K562 (cell line): ENCODE results near the gene UBE2S. TPM values are rescaled to one million over a fixed set of nuclear protein-coding genes. Genes with fewer than 3 reads are reported as not detected.

Experiments
- CHD7 ChIP-seq: fragments of 200-600 bp; sonication (generic); IDR thresholded peaks from one replicate; pipeline ENCODE4 v1.6.1; 2012; ENCODE audit warnings: mild to moderate bottlenecking, low read depth, low read length, inconsistent platforms
- GABPA ChIP-seq: fragments of 200-800 bp; sonication (Bioruptor generic); conservative IDR thresholded peaks from 2 replicates; pipeline ENCODE4 v1.6.1; 2016; ENCODE audit warnings: low read depth, missing genetic modification characterization, missing compliant biosample characterization
- HMG20A ChIP-seq: fragments of 450-650 bp; formaldehyde crosslinking; conservative IDR thresholded peaks from 2 replicates; pipeline ENCODE4 v1.4.0; 2020; ENCODE audit warnings: mild to moderate bottlenecking, mixed read lengths
- KAT7 ChIP-seq: sonication (generic); formaldehyde crosslinking; IDR thresholded peaks from 2 replicates; pipeline ENCODE4 v1.8.0; 2022; ENCODE audit warnings: missing genetic modification reagents, mild to moderate bottlenecking, borderline replicate concordance
- MAZ ChIP-seq, 2 experiments: fragments of 450-650 bp in 1 of 2; sonication (generic) in 1 of 2; formaldehyde crosslinking; IDR thresholded peaks in 1 of 2; conservative IDR thresholded peaks in 1 of 2; 2 replicates each; pipeline versions ENCODE4 v1.4.0 to v1.5.0; 2020; ENCODE audit warnings: mild to moderate bottlenecking in 1 of 2, missing genetic modification reagents in 1 of 2
- MYBL2 ChIP-seq, 2 experiments: fragments of 450-650 bp in 1 of 2; sonication (generic) in 1 of 2; formaldehyde crosslinking in 1 of 2; IDR thresholded peaks; 2 replicates each; pipeline versions ENCODE4 v1.6.1 to v1.8.1; 2017 to 2022; ENCODE audit warnings: borderline replicate concordance in 1 of 2, inconsistent platforms in 1 of 2, low read depth in 1 of 2, mild to moderate bottlenecking in 1 of 2, missing genetic modification reagents in 1 of 2, moderate library complexity in 1 of 2
- NR2C2 ChIP-seq, 2 experiments: fragments of 200-800 bp in 1 of 2; sonication (Bioruptor generic) in 1 of 2; sonication (generic) in 1 of 2; formaldehyde crosslinking in 1 of 2; IDR thresholded peaks; 2 replicates each; pipeline versions ENCODE4 v1.6.1 to v1.8.0; 2016 to 2022; ENCODE audit warnings: mild to moderate bottlenecking in 1 of 2, missing compliant biosample characterization in 1 of 2, missing genetic modification characterization in 1 of 2, missing genetic modification reagents in 1 of 2
- RBFOX2 ChIP-seq: fragments of 200-400 bp; formaldehyde crosslinking; IDR thresholded peaks from 2 replicates; pipeline ENCODE4 v1.6.1; 2017; ENCODE audit warnings: low read depth, mild to moderate bottlenecking, low read length, moderate library complexity
- RFX7 ChIP-seq: fragments of 250-450 bp; sonication (Bioruptor Pico); IDR thresholded peaks from 2 replicates; pipeline ENCODE4 v1.5.1; 2021; ENCODE audit warnings: mild to moderate bottlenecking
- SRF ChIP-seq, 2 experiments: fragments of 250-450, 450-650 bp in 1 of 2; sonication (Bioruptor Pico) in 1 of 2; sonication (generic) in 1 of 2; formaldehyde crosslinking; IDR thresholded peaks; 2 replicates each; pipeline versions ENCODE4 v1.5.0 to v1.5.1; 2020 to 2022; ENCODE audit warnings: mild to moderate bottlenecking in 1 of 2, missing genetic modification reagents in 1 of 2
- TAF9B ChIP-seq: fragments of 450-650 bp; IDR thresholded peaks from 2 replicates; pipeline ENCODE4 v1.6.1; 2018; ENCODE audit warnings: mild to moderate bottlenecking; ENCODE audit not compliant: partially characterized antibody
- U2AF2 ChIP-seq: fragments of 200-400 bp; formaldehyde crosslinking; optimal IDR thresholded peaks from 2 replicates; pipeline ENCODE3; 2017; ENCODE audit warnings: low read depth, mild to moderate bottlenecking, low read length
- ZFP36 ChIP-seq: fragments of 150-350 bp; IDR thresholded peaks from 2 replicates; pipeline ENCODE4 v1.6.1; 2018; ENCODE audit warnings: low read length, low read depth; ENCODE audit not compliant: partially characterized antibody
- ZNF121 ChIP-seq: sonication (generic); formaldehyde crosslinking; conservative IDR thresholded peaks from 2 replicates; pipeline ENCODE4 v1.8.0; 2022; ENCODE audit warnings: missing genetic modification reagents
- ZNF174 ChIP-seq: fragments of 250-450 bp; sonication (Bioruptor Pico); IDR thresholded peaks from 2 replicates; pipeline ENCODE4 v1.4.0; 2020; ENCODE audit warnings: mild to moderate bottlenecking
- polyA plus RNA-seq, 8 experiments: library from polyadenylated mRNA; depleted of rRNA in 4 of 8; stranded (reverse) in 5 of 8; unstranded in 3 of 8; fragments of >200 nt; fragmentation: Nextera tagmentation in 2 of 8; fragmentation: Illumina TruSeq in 1 of 8; extraction: Ambion mirVana in 2 of 8; extraction: Trizol in 1 of 8; gene quantifications; 2 replicates each; pipeline versions ENCODE4 v1.2.1 to v1.2.3, GENCODE V29; 2011 to 2014; ENCODE audit warnings: inconsistent platforms in 1 of 8, missing spikeins in 1 of 8
- total RNA-seq, 7 experiments: library from RNA; depleted of rRNA in 6 of 7; stranded (reverse); fragments of >200 nt in 6 of 7; fragmentation: Illumina TruSeq in 2 of 7; extraction: Trizol in 2 of 7; gene quantifications; 2 replicates each; pipeline versions ENCODE4 v1.2.1 to v1.2.3, GENCODE V29; 2011 to 2021; ENCODE audit warnings: low replicate concordance in 1 of 7

UBE2S gene
- total and polyA plus RNA-seq, 9 of the 15 experiments (the other 6 are each of a cell fraction or from before 2014, with no cell fraction given) = 1.5 to 1,305 (median 157) TPM

- TF ChIP-seq SRF (CRISPR knock-in tag; IDR thresholded peaks at IDR 0.05) (no peak), HMG20A (CRISPR knock-in tag) (no peak), RBFOX2 (peak; percentile 9; the same call in 1 of the 2 replicates), TAF9B (no peak), ZFP36 (peak; percentile 24), KAT7 (CRISPR knock-in tag) (no peak), MAZ (CRISPR knock-in tag; conservative IDR thresholded peaks at IDR 0.05 in 1 of 2, IDR thresholded peaks at IDR 0.05 in 1 of 2) (peak; percentile 28 to 66; a peak in 3 of 4 replicates), U2AF2 (no peak), RFX7 (CRISPR knock-in tag) (no peak), CHD7 (no peak), ZNF121 (CRISPR knock-in tag) (no peak), MYBL2 (IDR thresholded peaks at IDR 0.05; ENCODE audit: low read depth) (no peak), MYBL2 (CRISPR knock-in tag; IDR thresholded peaks at IDR 0.05; ENCODE audit: borderline replicate concordance) (no peak), ZNF174 (CRISPR knock-in tag) (no peak), GABPA (tag) (no peak), NR2C2 (CRISPR knock-in tag; IDR thresholded peaks at IDR 0.05) (no peak), NR2C2 (tag; IDR thresholded peaks at IDR 0.05) (no peak)
Observed at GRCh38 chr19:55368701-55369563, 38.7 kb downstream of the UBE2S start (continued).
